GM12878 (cell line): ENCODE results near the gene CORO1C.

Experiments
- FOS ChIP-seq: IDR thresholded peaks from 3 replicates; pipeline ENCODE4 v1.6.1; 2011; ENCODE audit warnings: borderline replicate concordance; ENCODE audit not compliant: insufficient read length; ENCODE audit errors: extremely low read depth
- HDAC2 ChIP-seq: fragments of 200-600 bp; sonication (generic); IDR thresholded peaks from 2 replicates; pipeline ENCODE4 v1.6.1; 2017
- POLR2A ChIP-seq: IDR thresholded peaks from 2 replicates; pipeline ENCODE4 v1.6.1; 2011; ENCODE audit warnings: low read depth, mild to moderate bottlenecking, low read length
- RFX5 ChIP-seq: IDR thresholded peaks from 2 replicates; pipeline ENCODE4 v1.6.1; 2011; ENCODE audit warnings: low read depth, low read length, improper control_type of control experiment
- SREBF2 ChIP-seq: IDR thresholded peaks from 2 replicates; pipeline ENCODE4 v1.6.1; 2012; ENCODE audit warnings: mild to moderate bottlenecking, low read length
- TARDBP ChIP-seq: IDR thresholded peaks from 2 replicates; pipeline ENCODE4 v1.6.1; 2016; ENCODE audit warnings: borderline replicate concordance
- USF1 ChIP-seq: IDR thresholded peaks from 2 replicates; pipeline ENCODE4 v1.6.1; 2011; ENCODE audit warnings: borderline replicate concordance, low read depth, mild to moderate bottlenecking, moderate library complexity, mixed read lengths, low read length; ENCODE audit not compliant: insufficient read depth; ENCODE audit errors: extremely low read length
- ZBTB33 ChIP-seq: fragments of 450-650 bp; IDR thresholded peaks from 2 replicates; pipeline ENCODE4 v1.6.1; 2017; ENCODE audit warnings: mild to moderate bottlenecking
- ZNF274 ChIP-seq: IDR thresholded peaks from one replicate; pipeline ENCODE4 v1.8.0; 2011; ENCODE audit not compliant: insufficient read length, insufficient read depth
- ZNF592 ChIP-seq: fragments of 450-650 bp; IDR thresholded peaks from 2 replicates; pipeline ENCODE4 v1.6.1; 2017; ENCODE audit warnings: mild to moderate bottlenecking, moderate library complexity
- TF ChIP-seq, protein P1 (sequence below), 3 experiments: IDR thresholded peaks in 2 of 3; conservative IDR thresholded peaks in 1 of 3; 2 replicates each; pipeline ENCODE4 v1.5.1; 2011; ENCODE audit warnings: low read depth in 3 of 3, low read length in 3 of 3, mild to moderate bottlenecking in 3 of 3, control low read depth in 2 of 3, moderate library complexity in 2 of 3, inconsistent platforms in 1 of 3, mixed read lengths in 1 of 3; ENCODE audit not compliant: control insufficient read depth in 2 of 3, insufficient read depth in 1 of 3; ENCODE audit errors: extremely low read depth in 1 of 3
- TF ChIP-seq, protein P2 (sequence below): IDR thresholded peaks from 2 replicates; pipeline ENCODE4 v1.6.1; 2012; ENCODE audit warnings: low read depth, low read length, improper control_type of control experiment

DNA sequence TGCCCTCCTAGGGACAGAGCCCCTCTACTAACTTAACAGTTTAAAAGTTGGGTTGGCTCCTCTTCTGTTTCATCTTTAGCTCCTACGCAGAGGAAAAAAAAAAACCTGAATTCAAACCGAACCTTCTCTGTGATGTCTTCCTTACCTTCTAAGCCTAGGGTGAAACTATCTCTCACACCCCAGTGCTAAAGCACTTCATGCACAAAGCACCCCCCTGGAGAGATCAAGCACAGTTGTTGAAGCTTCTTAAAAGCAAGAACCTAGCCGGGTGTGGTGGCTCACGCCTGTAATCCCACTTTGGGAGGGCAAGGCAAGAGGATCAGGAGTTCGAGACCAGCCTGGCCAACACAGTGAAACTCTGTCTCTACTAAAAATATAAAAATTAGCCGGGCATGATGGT lies 37.6 kb downstream of the CORO1C start:
- TF ChIP-seq HDAC2, result no peak
- TF ChIP-seq TARDBP, result no peak
- TF ChIP-seq, protein P1, sequence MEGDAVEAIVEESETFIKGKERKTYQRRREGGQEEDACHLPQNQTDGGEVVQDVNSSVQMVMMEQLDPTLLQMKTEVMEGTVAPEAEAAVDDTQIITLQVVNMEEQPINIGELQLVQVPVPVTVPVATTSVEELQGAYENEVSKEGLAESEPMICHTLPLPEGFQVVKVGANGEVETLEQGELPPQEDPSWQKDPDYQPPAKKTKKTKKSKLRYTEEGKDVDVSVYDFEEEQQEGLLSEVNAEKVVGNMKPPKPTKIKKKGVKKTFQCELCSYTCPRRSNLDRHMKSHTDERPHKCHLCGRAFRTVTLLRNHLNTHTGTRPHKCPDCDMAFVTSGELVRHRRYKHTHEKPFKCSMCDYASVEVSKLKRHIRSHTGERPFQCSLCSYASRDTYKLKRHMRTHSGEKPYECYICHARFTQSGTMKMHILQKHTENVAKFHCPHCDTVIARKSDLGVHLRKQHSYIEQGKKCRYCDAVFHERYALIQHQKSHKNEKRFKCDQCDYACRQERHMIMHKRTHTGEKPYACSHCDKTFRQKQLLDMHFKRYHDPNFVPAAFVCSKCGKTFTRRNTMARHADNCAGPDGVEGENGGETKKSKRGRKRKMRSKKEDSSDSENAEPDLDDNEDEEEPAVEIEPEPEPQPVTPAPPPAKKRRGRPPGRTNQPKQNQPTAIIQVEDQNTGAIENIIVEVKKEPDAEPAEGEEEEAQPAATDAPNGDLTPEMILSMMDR (IDR thresholded peaks at IDR 0.05 in 2 of 3, conservative IDR thresholded peaks at IDR 0.05 in 1 of 3; ENCODE audit: control insufficient read depth in 2 of 3, extremely low read depth in 1 of 3, insufficient read depth in 1 of 3, low read depth in 3 of 3, low read length in 3 of 3), result no peak
- no peak for TF ChIP-seq ZBTB33
- no peak for TF ChIP-seq SREBF2
- no peak for TF ChIP-seq USF1
- TF ChIP-seq ZNF592, result no peak
- TF ChIP-seq FOS, result no peak
- TF ChIP-seq, protein P2, sequence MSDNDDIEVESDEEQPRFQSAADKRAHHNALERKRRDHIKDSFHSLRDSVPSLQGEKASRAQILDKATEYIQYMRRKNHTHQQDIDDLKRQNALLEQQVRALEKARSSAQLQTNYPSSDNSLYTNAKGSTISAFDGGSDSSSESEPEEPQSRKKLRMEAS, result no peak
- no peak for TF ChIP-seq ZNF274
- TF ChIP-seq POLR2A, result no peak
- TF ChIP-seq RFX5, result no peak
